Sigmoid colon (tissue), 7 donors: ENCODE measurements around the gene IMMP2L. TPM values are rescaled to one million over a fixed set of nuclear protein-coding genes. Genes with fewer than 3 reads are reported as not detected.

Experiments
- DNase-seq: peaks from one replicate; pipeline ENCODE4 v3.0.0-alpha.2; 2019
- H3K27ac ChIP-seq, 4 donors: fragments of 200-600 bp; sonication (generic); one replicate each; pipeline ENCODE4 v1.5.1; 2016 to 2019; ENCODE audit warnings: mild to moderate bottlenecking in 1 of 4
- H3K27me3 ChIP-seq, 3 donors: fragments of 200-600 bp; sonication (generic); one replicate each; pipeline ENCODE4 v1.5.1; 2019; ENCODE audit warnings: mild to moderate bottlenecking in 1 of 3
- H3K36me3 ChIP-seq, 4 donors: fragments of 200-600 bp; sonication (generic); one replicate each; pipeline ENCODE4 v1.5.1; 2016 to 2019
- H3K4me1 ChIP-seq, 4 donors: fragments of 200-600 bp; sonication (generic); one replicate each; pipeline ENCODE4 v1.5.1; 2017 to 2019
- H3K4me3 ChIP-seq, 4 donors: fragments of 200-600 bp; sonication (generic); one replicate each; pipeline ENCODE4 v1.5.1; 2017 to 2019; ENCODE audit warnings: mild to moderate bottlenecking in 2 of 4, moderate library complexity in 1 of 4
- H3K9me3 ChIP-seq, 4 donors: fragments of 200-600 bp in 3 of 4; sonication (generic) in 3 of 4; one replicate each; pipeline versions ENCODE4 v1.5.1 to v1.6.1; 2013 to 2019
- EP300 ChIP-seq, 4 donors: sonication (generic); formaldehyde crosslinking; IDR thresholded peaks; one replicate each; pipeline ENCODE4 v1.6.1; 2017; ENCODE audit warnings: antibody characterized with exemption in 4 of 4
- POLR2A ChIP-seq, 2 donors: fragments of 450-650 bp; IDR thresholded peaks; one replicate each; pipeline ENCODE4 v1.6.1; 2016; ENCODE audit warnings: antibody characterized with exemption in 2 of 2, mild to moderate bottlenecking in 2 of 2, moderate library complexity in 2 of 2
- POLR2AphosphoS5 ChIP-seq, 4 donors: sonication (generic); formaldehyde crosslinking; IDR thresholded peaks; one replicate each; pipeline ENCODE4 v1.6.1; 2017; ENCODE audit warnings: antibody characterized with exemption in 4 of 4
- WGBS, 2 donors: extraction: QIAGEN DNeasy Blood & Tissue Kit; methylation state at CpG; one replicate each; pipeline ENCODE4 v1.1.7; 2013; 5-methylcytosine and 5-hydroxymethylcytosine counted together
- intact Hi-C: fragments of 100-400 bp; cut with DNase I; formaldehyde crosslinking; loops from one replicate; pipeline ENCODE4 v1.15.1; 2023
- polyA plus RNA-seq, 3 donors: library from polyadenylated mRNA; stranded (reverse); fragments of 200-250 nt; gene quantifications; one replicate each; pipeline ENCODE4 v1.2.3, GENCODE V29; 2013
- total RNA-seq, 4 donors: library from RNA; depleted of rRNA; stranded (reverse); fragments of >200 nt; gene quantifications; one replicate each; pipeline ENCODE4 v1.1.0, GENCODE V29; 2016
- TF ChIP-seq, protein P1 (sequence below), 4 experiments: fragments of 450-650 bp in 3 of 4; fragments of 200-600 bp in 1 of 4; IDR thresholded peaks; one replicate each; pipeline ENCODE4 v1.5.1; 2016 to 2019; ENCODE audit warnings: antibody characterized with exemption in 4 of 4, mild to moderate bottlenecking in 3 of 4, moderate library complexity in 2 of 4
- donor health status: healthy with polysubstance abuse.
- donor health status: Bipolar disorder and iron deficiency.
- donor health status: healthy.

IMMP2L gene
- total and polyA plus RNA-seq, 7 donors: 2.5 to 57.9 (median 18.5) TPM

DNA sequence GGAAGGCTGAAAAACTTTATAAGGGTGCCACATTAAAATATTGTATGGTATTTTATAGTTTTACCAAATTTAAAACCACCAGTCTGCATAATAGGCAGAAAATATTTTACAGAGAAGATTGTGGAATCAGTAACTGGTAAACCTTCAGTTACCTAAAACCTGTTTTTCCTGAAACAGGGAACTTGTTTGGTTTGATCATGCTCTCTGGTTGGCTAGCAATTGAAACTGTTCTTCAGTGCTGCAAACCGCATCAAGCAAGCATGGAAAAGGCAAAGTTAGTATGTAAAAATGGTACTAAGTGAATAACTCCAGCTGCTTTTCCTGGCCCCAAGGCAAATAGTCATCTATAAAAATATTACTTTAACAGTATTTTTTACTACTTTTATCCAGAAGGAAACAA, 788.2 kb downstream of the IMMP2L start:
- WGBS, 2 donors: 32 to 69% methylated on average over 1 of the region's 1 CpG
- Histone ChIP-seq H3K27me3 (no peaks in the 10 kb centered on the region), H3K4me3 (no peak overlapping the region), H3K9me3 (no peaks in the 10 kb centered on the region), H3K4me1 (no peaks in the 10 kb centered on the region), H3K27ac (no peak overlapping the region), H3K36me3 (no peaks in the 10 kb centered on the region)
- no peak for DNase-seq
- TF ChIP-seq, protein P1, sequence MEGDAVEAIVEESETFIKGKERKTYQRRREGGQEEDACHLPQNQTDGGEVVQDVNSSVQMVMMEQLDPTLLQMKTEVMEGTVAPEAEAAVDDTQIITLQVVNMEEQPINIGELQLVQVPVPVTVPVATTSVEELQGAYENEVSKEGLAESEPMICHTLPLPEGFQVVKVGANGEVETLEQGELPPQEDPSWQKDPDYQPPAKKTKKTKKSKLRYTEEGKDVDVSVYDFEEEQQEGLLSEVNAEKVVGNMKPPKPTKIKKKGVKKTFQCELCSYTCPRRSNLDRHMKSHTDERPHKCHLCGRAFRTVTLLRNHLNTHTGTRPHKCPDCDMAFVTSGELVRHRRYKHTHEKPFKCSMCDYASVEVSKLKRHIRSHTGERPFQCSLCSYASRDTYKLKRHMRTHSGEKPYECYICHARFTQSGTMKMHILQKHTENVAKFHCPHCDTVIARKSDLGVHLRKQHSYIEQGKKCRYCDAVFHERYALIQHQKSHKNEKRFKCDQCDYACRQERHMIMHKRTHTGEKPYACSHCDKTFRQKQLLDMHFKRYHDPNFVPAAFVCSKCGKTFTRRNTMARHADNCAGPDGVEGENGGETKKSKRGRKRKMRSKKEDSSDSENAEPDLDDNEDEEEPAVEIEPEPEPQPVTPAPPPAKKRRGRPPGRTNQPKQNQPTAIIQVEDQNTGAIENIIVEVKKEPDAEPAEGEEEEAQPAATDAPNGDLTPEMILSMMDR (IDR thresholded peaks at IDR 0.05): no peak
- TF ChIP-seq POLR2AphosphoS5 (IDR thresholded peaks at IDR 0.05): no peak
- no peak for TF ChIP-seq POLR2A (IDR thresholded peaks at IDR 0.05)
- no peak for TF ChIP-seq EP300 (IDR thresholded peaks at IDR 0.05)
- intact Hi-C loops: no loop called here

GRCh38 chr7:110772615-110773014, 789.7 kb downstream of the IMMP2L start:
- no peak for TF ChIP-seq EP300 (IDR thresholded peaks at IDR 0.05)
- TF ChIP-seq POLR2AphosphoS5 (IDR thresholded peaks at IDR 0.05): no peak
- no peak for DNase-seq
- 97 to 98% methylated on average over 3 of the region's 3 CpGs for WGBS, 2 donors
- Histone ChIP-seq H3K4me3 (no peak overlapping the region), H3K27me3 (no peaks in the 10 kb centered on the region), H3K36me3 (no peaks in the 10 kb centered on the region), H3K27ac (no peak overlapping the region), H3K9me3 (no peaks in the 10 kb centered on the region), H3K4me1 (no peaks in the 10 kb centered on the region)
- intact Hi-C loops: no loop called here

DNA sequence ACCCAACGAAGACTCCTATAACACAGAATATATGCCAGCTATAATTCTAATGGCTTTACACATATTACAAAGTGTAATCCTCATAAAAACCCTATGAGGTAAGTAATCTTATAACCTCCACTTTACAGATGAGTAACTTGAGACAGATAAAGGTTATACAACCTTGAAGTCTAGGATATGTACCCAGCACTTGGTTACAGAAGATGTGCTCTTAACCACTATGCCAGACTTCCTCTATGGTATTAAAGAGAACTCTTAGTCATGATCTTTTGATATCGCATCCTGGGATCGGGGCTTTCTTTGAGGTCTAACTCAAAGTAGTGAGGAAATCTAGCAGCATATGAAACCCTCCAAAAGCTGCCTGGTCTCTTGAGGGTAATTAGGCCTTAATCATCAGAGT, 790.6 kb downstream of the IMMP2L start:
- Histone ChIP-seq H3K4me3 (no peak overlapping the region), H3K4me1 (no peaks in the 10 kb centered on the region), H3K27me3 (no peaks in the 10 kb centered on the region), H3K27ac (no peak overlapping the region), H3K9me3 (no peaks in the 10 kb centered on the region), H3K36me3 (no peaks in the 10 kb centered on the region)
- no peak for DNase-seq
- TF ChIP-seq, protein P1 (IDR thresholded peaks at IDR 0.05): no peak
- TF ChIP-seq POLR2A (IDR thresholded peaks at IDR 0.05): no peak
- no peak for TF ChIP-seq EP300 (IDR thresholded peaks at IDR 0.05)
- no peak for TF ChIP-seq POLR2AphosphoS5 (IDR thresholded peaks at IDR 0.05)
- 91 to 92% methylated on average over 3 of the region's 3 CpGs for WGBS, 2 donors
- intact Hi-C loops: no loop called here

DNA sequence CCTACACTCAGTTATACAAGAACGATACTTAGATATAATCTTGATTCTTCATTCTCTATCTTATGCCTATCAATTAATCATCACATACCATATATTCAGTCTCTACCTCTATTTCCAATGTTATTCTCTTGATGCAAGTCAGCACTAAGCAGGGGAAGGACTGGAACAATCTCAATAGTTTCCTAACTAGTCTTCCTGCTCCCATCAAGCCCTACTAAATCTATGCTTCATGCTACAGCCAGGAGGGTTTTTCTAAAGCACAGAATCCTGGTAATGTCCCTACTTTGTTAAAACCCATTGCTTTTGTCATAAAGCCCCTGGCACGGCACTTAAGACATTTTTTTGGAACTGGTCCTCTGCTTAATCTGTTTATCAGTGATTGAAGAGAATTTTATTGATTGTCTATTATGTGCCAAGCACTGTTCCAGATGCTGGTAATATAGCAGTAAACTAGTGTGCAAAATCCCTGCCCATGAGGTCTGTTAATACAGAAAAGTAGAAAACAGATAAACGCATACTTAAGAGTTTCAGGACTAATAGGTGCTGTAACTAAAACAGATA, 794.7 kb downstream of the IMMP2L start:
- 90 to 93% methylated on average over 3 of the region's 3 CpGs for WGBS, 2 donors
- Histone ChIP-seq H3K4me3 (no peak overlapping the region), H3K27ac (no peak overlapping the region), H3K9me3 (no peaks in the 10 kb centered on the region), H3K36me3 (no peaks in the 10 kb centered on the region), H3K27me3 (no peaks in the 10 kb centered on the region), H3K4me1 (no peaks in the 10 kb centered on the region)
- TF ChIP-seq, protein P1 (IDR thresholded peaks at IDR 0.05): no peak
- TF ChIP-seq POLR2AphosphoS5 (IDR thresholded peaks at IDR 0.05): no peak
- no peak for TF ChIP-seq POLR2A (IDR thresholded peaks at IDR 0.05)
- no peak for TF ChIP-seq EP300 (IDR thresholded peaks at IDR 0.05)
- intact Hi-C loops: no loop called here
- no peak for DNase-seq

- DNase-seq: no peak
- Histone ChIP-seq H3K36me3 (no peaks in the 10 kb centered on the region), H3K4me3 (no peak overlapping the region), H3K27me3 (no peaks in the 10 kb centered on the region), H3K9me3 (no peaks in the 10 kb centered on the region), H3K27ac (no peak overlapping the region), H3K4me1 (no peaks in the 10 kb centered on the region)
- TF ChIP-seq, protein P1 (IDR thresholded peaks at IDR 0.05): no peak
- TF ChIP-seq POLR2A (IDR thresholded peaks at IDR 0.05) (no peak), EP300 (IDR thresholded peaks at IDR 0.05) (no peak), POLR2AphosphoS5 (IDR thresholded peaks at IDR 0.05) (no peak)
- 39 to 74% methylated on average over 2 of the region's 2 CpGs for WGBS, 2 donors
- intact Hi-C loops: no loop called here
Observed at GRCh38 chr7:110766864-110767263, 795.4 kb downstream of the IMMP2L start.
